ENCODE data around the gene PEX12. TPM values are rescaled to one million over a fixed set of nuclear protein-coding genes. Genes with fewer than 3 reads are reported as not detected.

Gene PEX12
- total and polyA plus RNA-seq, 2 of the 4 experiments (the other 2 are of a cell fraction), result 4.5 to 7.9 TPM

DNA sequence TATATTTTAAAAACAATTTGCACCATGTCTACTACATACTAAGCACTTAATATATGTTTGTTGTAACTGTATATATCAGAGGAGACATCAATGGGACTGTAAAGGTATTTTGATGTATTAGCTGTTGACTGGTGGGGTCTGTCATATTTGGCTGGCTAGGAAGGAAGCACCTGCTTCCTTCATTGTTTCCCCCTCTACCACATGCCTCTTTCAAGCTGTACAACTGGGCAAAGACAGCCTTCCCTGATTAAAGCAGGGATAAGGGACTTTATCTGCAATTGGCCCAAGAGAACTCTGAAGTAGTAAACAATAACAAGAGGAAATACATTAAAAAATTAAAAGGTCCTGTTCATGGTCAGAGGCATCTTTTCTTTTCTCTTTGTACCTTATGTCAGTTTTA is 35.4 kb downstream of the PEX12 start:
- H3K9ac ChIP-seq (ENCODE audit: low read depth, low read length), result no peak overlapping the region
- H3K9me3 ChIP-seq (ENCODE audit: control insufficient read depth, insufficient read depth, low read length), result no peaks in the 10 kb centered on the region
- H2BK120ac ChIP-seq (ENCODE audit: low read depth, low read length), result no peak overlapping the region
- intact Hi-C loops (cut with micrococcal nuclease), result loop anchor here (10.0 kb wide), 1 partner anchor 548 kb away; no protein-coding TSS in a partner anchor
- H2BK15ac ChIP-seq (ENCODE audit: low read depth, low read length), result no peak overlapping the region
- H3K4me2 ChIP-seq (ENCODE audit: low read depth, low read length), result no peak overlapping the region
- no peak overlapping the region for H4K8ac ChIP-seq (ENCODE audit: low read depth in 2 of 2, low read length in 2 of 2)
- no peak overlapping the region for H3K56ac ChIP-seq (ENCODE audit: extremely low read depth, insufficient read depth, low read length)
- 0 out of 2 replicates have a peak overlapping the region, but pooled peaks have one; percentile 20 for H2AK5ac ChIP-seq (ENCODE audit: low read depth, low read length)
- H2AK9ac ChIP-seq (replicated peaks; ENCODE audit: low read depth, low read length, poor library complexity), result no peak overlapping the region
- H3K36me3 ChIP-seq (ENCODE audit: control insufficient read depth, insufficient read depth, low read length), result no peaks in the 10 kb centered on the region
- ATAC-seq (ENCODE audit: low read depth), result no peak
- H4K91ac ChIP-seq (ENCODE audit: insufficient read depth, low read depth, low read length), result no peak overlapping the region
- H3K9me1 ChIP-seq (ENCODE audit: insufficient read depth, low read length), result no peaks in the 10 kb centered on the region
- H4K20me1 ChIP-seq (ENCODE audit: insufficient read depth, low read length), result no peaks in the 10 kb centered on the region
- no peak overlapping the region for H3K4me3 ChIP-seq (ENCODE audit: insufficient read depth, low read depth, low read length)
- H2BK20ac ChIP-seq (ENCODE audit: low read depth, low read length), result no peak overlapping the region
- H2BK5ac ChIP-seq (ENCODE audit: low read depth, low read length, poor library complexity, severe bottlenecking), result no peak overlapping the region
- no peaks in the 10 kb centered on the region for H3K79me1 ChIP-seq (ENCODE audit: low read depth in 1 of 2, low read length in 2 of 2)
- dilution Hi-C loops (cut with HindIII; ENCODE audit: low sequenced_read_pairs, unreplicated experiment), result loop anchor here (25.0 kb wide), 2 partner anchors 231 to 356 kb away; partner anchors contain the start of gene SLC35G3
- no peak overlapping the region for H3K27ac ChIP-seq (ENCODE audit: insufficient read depth, low read length)
- TF ChIP-seq, protein P1, sequence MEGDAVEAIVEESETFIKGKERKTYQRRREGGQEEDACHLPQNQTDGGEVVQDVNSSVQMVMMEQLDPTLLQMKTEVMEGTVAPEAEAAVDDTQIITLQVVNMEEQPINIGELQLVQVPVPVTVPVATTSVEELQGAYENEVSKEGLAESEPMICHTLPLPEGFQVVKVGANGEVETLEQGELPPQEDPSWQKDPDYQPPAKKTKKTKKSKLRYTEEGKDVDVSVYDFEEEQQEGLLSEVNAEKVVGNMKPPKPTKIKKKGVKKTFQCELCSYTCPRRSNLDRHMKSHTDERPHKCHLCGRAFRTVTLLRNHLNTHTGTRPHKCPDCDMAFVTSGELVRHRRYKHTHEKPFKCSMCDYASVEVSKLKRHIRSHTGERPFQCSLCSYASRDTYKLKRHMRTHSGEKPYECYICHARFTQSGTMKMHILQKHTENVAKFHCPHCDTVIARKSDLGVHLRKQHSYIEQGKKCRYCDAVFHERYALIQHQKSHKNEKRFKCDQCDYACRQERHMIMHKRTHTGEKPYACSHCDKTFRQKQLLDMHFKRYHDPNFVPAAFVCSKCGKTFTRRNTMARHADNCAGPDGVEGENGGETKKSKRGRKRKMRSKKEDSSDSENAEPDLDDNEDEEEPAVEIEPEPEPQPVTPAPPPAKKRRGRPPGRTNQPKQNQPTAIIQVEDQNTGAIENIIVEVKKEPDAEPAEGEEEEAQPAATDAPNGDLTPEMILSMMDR (conservative IDR thresholded peaks at IDR 0.05; ENCODE audit: low read depth, low read length), result no peak
- TF ChIP-seq CHD1 (IDR thresholded peaks at IDR 0.05; ENCODE audit: low read depth, low read length) (no peak), FOS (IDR thresholded peaks at IDR 0.05; ENCODE audit: low read depth, low read length) (no peak)
- H2AFZ ChIP-seq (replicated peaks; ENCODE audit: low read length, poor library complexity), result no peak overlapping the region
- H3K18ac ChIP-seq (ENCODE audit: low read depth, low read length), result no peak overlapping the region
- CTCF ChIA-PET, result no interaction called here
- no TSS peak for BruUV-seq (replicated peaks)
- POLR2A ChIA-PET (ENCODE audit: unreplicated experiment), result interaction anchor here (0.6 kb wide), 1 partner anchor 109 kb away, joined by 3 read pairs; no protein-coding TSS in a partner anchor
- no peak for DNase-seq
- in situ Hi-C loops (cut with MboI; ENCODE audit: low sequenced_read_pairs), result loop anchor here (25.0 kb wide), 1 partner anchor 1131 kb away; no protein-coding TSS in a partner anchor
- no peaks in the 10 kb centered on the region for H3K4me1 ChIP-seq (ENCODE audit: control insufficient read depth, insufficient read depth, low read length)
- no peak overlapping the region for H4K5ac ChIP-seq (ENCODE audit: low read depth, low read length)
- H3K4ac ChIP-seq (ENCODE audit: low read depth, low read length), result no peak overlapping the region
- peaks cover 7% of the 10 kb centered on the region for H3K27me3 ChIP-seq (ENCODE audit: control insufficient read depth, insufficient read depth, low read length)
- no peak overlapping the region for H3K23ac ChIP-seq (ENCODE audit: low read depth, low read length)
- H3K14ac ChIP-seq (replicated peaks; ENCODE audit: low read depth, low read length), result no peak overlapping the region

Data from IMR-90 (cell line).